ENCODE data around the gene UBTFL1.
"Not testable (repeated sequence)": the region's sequence is repeated elsewhere in the genome, so short reads cannot be mapped to it uniquely, and the experiment has no call there.

Gene UBTFL1

GRCh38 chr11:90085650-90086049 is at the start of gene UBTFL1:
Gene UBTFL1 (plus strand): TSS chr11:90085950. CDS start chr11:90085950, 0 bp downstream.
- not testable (repeated sequence) for DNase-seq (ENCODE audit: low read depth)

- DNase-seq (ENCODE audit: low read depth), result not testable (repeated sequence)
These were observed 34.0 kb upstream of the UBTFL1 start for GRCh38 chr11:90051591-90052209.

- not testable (repeated sequence) for DNase-seq (ENCODE audit: low read depth)
These were observed 33.4 kb upstream of the UBTFL1 start for GRCh38 chr11:90052311-90052710.

- not testable (repeated sequence) for DNase-seq (ENCODE audit: low read depth)
These were observed 32.2 kb upstream of the UBTFL1 start for GRCh38 chr11:90053545-90053944.

- not testable (repeated sequence) for DNase-seq (ENCODE audit: low read depth)
These were observed 3.0 kb downstream of the UBTFL1 start for GRCh38 chr11:90088731-90089130.

GRCh38 chr11:90095230-90095924 is 9.6 kb downstream of the UBTFL1 start:
- not testable (repeated sequence) for DNase-seq (ENCODE audit: low read depth)

GRCh38 chr11:90098261-90098660 is 12.5 kb downstream of the UBTFL1 start:
- not testable (repeated sequence) for DNase-seq (ENCODE audit: low read depth)

GRCh38 chr11:90100431-90100830 is 14.7 kb downstream of the UBTFL1 start:
- DNase-seq (ENCODE audit: low read depth), result no peak

GRCh38 chr11:90113541-90113940 is 27.8 kb downstream of the UBTFL1 start:
- DNase-seq (ENCODE audit: low read depth), result no peak

- no peak for DNase-seq (ENCODE audit: low read depth)
These were observed 34.4 kb downstream of the UBTFL1 start for GRCh38 chr11:90120191-90120590.

GRCh38 chr11:90124371-90124770 is 38.6 kb downstream of the UBTFL1 start:
- DNase-seq (ENCODE audit: low read depth), result no peak

GRCh38 chr11:90124946-90125345 is 39.2 kb downstream of the UBTFL1 start:
- no peak for DNase-seq (ENCODE audit: low read depth)

GRCh38 chr11:90133560-90134477 is 48.1 kb downstream of the UBTFL1 start:
- no peak for DNase-seq (ENCODE audit: low read depth)

GRCh38 chr11:90134478-90135003 is 48.8 kb downstream of the UBTFL1 start, which contains the start of gene NAALAD2:
Gene NAALAD2 (plus strand): TSS chr11:90134663. CDS start chr11:90134759, 96 bp downstream.
- no peak for DNase-seq (ENCODE audit: low read depth)

- DNase-seq (ENCODE audit: low read depth), result no peak
These were observed 49.3 kb downstream of the UBTFL1 start for GRCh38 chr11:90135016-90135415.

Data from stimulated activated CD8-positive, alpha-beta memory T cell treated with anti-CD3 and anti-CD28 coated beads, Interleukin-4, amount 100 ng/mL, for 24 hours (primary cell).